DOHH2 (cell line): ENCODE data around the gene DIP2B.

Experiments used
- CTCF ChIP-seq: fragments of 200-600 bp; sonication (generic); IDR thresholded peaks from one replicate; pipeline ENCODE4 v1.5.1; 2014; ENCODE audit warnings: antibody characterized with exemption, mild to moderate bottlenecking, low read depth, low read length; ENCODE audit not compliant: poor library complexity, severe bottlenecking
- EZH2phosphoT487 ChIP-seq: fragments of 200-600 bp; sonication (generic); IDR thresholded peaks from 2 replicates; pipeline ENCODE4 v1.6.1; 2017; ENCODE audit warnings: borderline replicate concordance, mild to moderate bottlenecking, antibody characterized with exemption, low read length, moderate library complexity, mixed read lengths

GRCh38 chr12:50765095-50765911, 260.5 kb downstream of the DIP2B start:
- peak; percentile 82 for TF ChIP-seq CTCF
- no peak for TF ChIP-seq EZH2phosphoT487
